Endothelial cell of umbilical vein (primary cell): ENCODE results near the gene XNDC1N. TPM values are rescaled to one million over a fixed set of nuclear protein-coding genes. Genes with fewer than 3 reads are reported as not detected.

ENCODE experiments used
- BruUV-seq: library from RNA; stranded (reverse); fragments of 400-500 nt; replicated peaks from 2 replicates; lab custom pipeline; 2021; lab: Mats Ljungman, UMichigan
- CTCF ChIA-PET: fragments of 300-600, 350-600 bp; sonication (Branson Sonifier 250); formaldehyde crosslinking; loops from one replicate; lab custom pipeline; 2021; ENCODE audit warnings: antibody characterized with exemption, inconsistent platforms; lab: Charles Lee
- POLR2A ChIA-PET: fragments of 300-600, 350-600 bp; sonication (Branson Sonifier 250); formaldehyde crosslinking; loops from one replicate; lab custom pipeline; 2021; ENCODE audit warnings: antibody characterized with exemption, inconsistent platforms; lab: Charles Lee
- DNase-seq: peaks from one replicate; pipeline ENCODE4 v3.0.0-alpha.2; 2011; ENCODE audit warnings: low read depth, low spot score
- FAIRE-seq: peaks from 2 replicates; lab custom pipeline; 2011; peaks lifted over from hg19 to GRCh38; lab: Jason Lieb, UNC
- H2AFZ ChIP-seq: 2 replicates; pipeline ENCODE4 v1.6.0; 2012; ENCODE audit warnings: low read depth, low read length, control low read depth, inconsistent platforms
- H3K27ac ChIP-seq: 2 replicates; pipeline ENCODE4 v1.5.1; 2011; ENCODE audit warnings: low read depth, mild to moderate bottlenecking, control low read depth, low read length, moderate library complexity; ENCODE audit not compliant: insufficient read depth
- H3K27me3 ChIP-seq, 2 experiments: 2 replicates each; pipeline versions ENCODE4 v1.6.0 to v1.6.1; 2011; ENCODE audit warnings: low read length in 2 of 2, mixed read lengths in 1 of 2; ENCODE audit not compliant: control insufficient read depth in 2 of 2, insufficient read depth in 2 of 2
- H3K36me3 ChIP-seq, 2 experiments: 2 replicates in 1 of 2; 3 replicates in 1 of 2; pipeline ENCODE4 v1.5.1; 2011; ENCODE audit warnings: low read length in 2 of 2, mild to moderate bottlenecking in 1 of 2, moderate library complexity in 1 of 2; ENCODE audit not compliant: control insufficient read depth in 2 of 2, insufficient read depth in 2 of 2; ENCODE audit errors: extremely low read depth in 1 of 2
- H3K4me1 ChIP-seq: 3 replicates; pipeline ENCODE4 v1.5.1; 2011; ENCODE audit warnings: mild to moderate bottlenecking, low read length; ENCODE audit not compliant: control insufficient read depth, insufficient read depth; ENCODE audit errors: extremely low read depth
- H3K4me2 ChIP-seq: 2 replicates; pipeline ENCODE4 v1.6.1; 2011; ENCODE audit warnings: low read length, control low read depth, mixed read lengths; ENCODE audit not compliant: insufficient read depth
- H3K4me3 ChIP-seq, 3 experiments: fragments of 200-600 bp in 1 of 3; sonication (generic), shearing (Covaris generic) in 1 of 3; replicated peaks in 1 of 3; 2 replicates each; pipeline ENCODE4 v1.5.1; 2011 to 2016; ENCODE audit warnings: control low read depth in 3 of 3, low read length in 3 of 3, mild to moderate bottlenecking in 2 of 3, inconsistent platforms in 1 of 3, low read depth in 1 of 3, moderate library complexity in 1 of 3; ENCODE audit not compliant: insufficient read depth in 1 of 3
- H3K79me2 ChIP-seq: 2 replicates; pipeline ENCODE4 v1.6.0; 2012; ENCODE audit warnings: low read length, inconsistent platforms; ENCODE audit not compliant: control insufficient read depth, insufficient read depth
- H3K9ac ChIP-seq: replicated peaks from 2 replicates; pipeline ENCODE3; 2011; ENCODE audit warnings: low read length, control low read depth; ENCODE audit not compliant: insufficient read depth; ENCODE audit errors: extremely low read depth
- H3K9me1 ChIP-seq: replicated peaks from 3 replicates; pipeline ENCODE4 v1.6.0; 2011; ENCODE audit warnings: mild to moderate bottlenecking, low read length; ENCODE audit not compliant: control insufficient read depth, insufficient read depth; ENCODE audit errors: extremely low read depth
- H3K9me3 ChIP-seq: replicated peaks from 2 replicates; pipeline ENCODE4 v1.5.1; 2012; ENCODE audit warnings: low read length, inconsistent platforms; ENCODE audit not compliant: control insufficient read depth, insufficient read depth
- H4K20me1 ChIP-seq: replicated peaks from 2 replicates; pipeline ENCODE3; 2011; ENCODE audit warnings: mild to moderate bottlenecking, low read length; ENCODE audit not compliant: control insufficient read depth, insufficient read depth; ENCODE audit errors: extremely low read depth
- EZH2 ChIP-seq: IDR thresholded peaks from 2 replicates; pipeline ENCODE4 v1.6.1; 2012; ENCODE audit warnings: borderline replicate concordance, low read depth, mild to moderate bottlenecking, moderate library complexity, low read length, inconsistent platforms; ENCODE audit not compliant: severe bottlenecking
- FOS ChIP-seq: IDR thresholded peaks from 2 replicates; pipeline ENCODE4 v1.6.1; 2011; ENCODE audit warnings: mild to moderate bottlenecking, low read length, moderate library complexity, borderline replicate concordance; ENCODE audit not compliant: insufficient read depth
- GATA2 ChIP-seq: IDR thresholded peaks from 2 replicates; pipeline ENCODE4 v1.7.0; 2011; ENCODE audit warnings: low read depth, mild to moderate bottlenecking, moderate library complexity, mixed read lengths, low read length; ENCODE audit not compliant: insufficient read length, insufficient read depth
- JUN ChIP-seq: IDR thresholded peaks from 2 replicates; pipeline ENCODE4 v1.6.1; 2011; ENCODE audit warnings: borderline replicate concordance, low read depth; ENCODE audit not compliant: insufficient read length, insufficient read depth
- MAX ChIP-seq: IDR thresholded peaks from 2 replicates; pipeline ENCODE4 v1.6.1; 2011; ENCODE audit not compliant: insufficient read depth, insufficient read length
- MYC ChIP-seq: IDR thresholded peaks from one replicate; pipeline ENCODE4 v1.6.1; 2011; ENCODE audit warnings: mild to moderate bottlenecking, low read depth, low read length
- POLR2A ChIP-seq: IDR thresholded peaks from 2 replicates; pipeline ENCODE4 v1.6.1; 2012; ENCODE audit warnings: low read depth, mild to moderate bottlenecking, control low read depth, low read length
- POLR2AphosphoS5 ChIP-seq: IDR thresholded peaks from 2 replicates; pipeline ENCODE4 v1.6.1; 2012; ENCODE audit warnings: low read depth, mild to moderate bottlenecking, control low read depth, low read length, moderate library complexity; ENCODE audit not compliant: insufficient read depth
- dilution Hi-C: fragments of 300-500 bp; cut with MboI; formaldehyde crosslinking; loops from one replicate; pipeline ENCODE4 v1.15.0; 2019; ENCODE audit warnings: low sequenced_read_pairs; ENCODE audit not compliant: extremely low pct_ligation_motif_present
- intact Hi-C: fragments of 100-400 bp; cut with micrococcal nuclease; formaldehyde crosslinking; loops from one replicate; pipeline ENCODE4 v1.10.0; 2022
- polyA plus RNA-seq, 4 experiments: library from polyadenylated mRNA; depleted of rRNA in 3 of 4; stranded (reverse) in 3 of 4; unstranded in 1 of 4; fragments of >200 nt; gene quantifications; 2 replicates each; pipeline versions ENCODE4 v1.2.1 to v1.2.3, GENCODE V29; 2011 to 2012; ENCODE audit warnings: missing spikeins in 1 of 4
- total RNA-seq: library from RNA; stranded (reverse); gene quantifications from 2 replicates; pipeline ENCODE4 v1.2.3, GENCODE V29; 2021
- TF ChIP-seq, protein P1 (sequence below), 2 donors: IDR thresholded peaks; 1 replicate in 1 of 2; 2 replicates in 1 of 2; pipeline ENCODE4 v1.5.1; 2011; ENCODE audit warnings: low read length in 2 of 2, mild to moderate bottlenecking in 2 of 2, moderate library complexity in 2 of 2, control low read depth in 1 of 2, inconsistent platforms in 1 of 2, low read depth in 1 of 2; ENCODE audit not compliant: insufficient read depth in 1 of 2; ENCODE audit errors: extremely low read depth in 1 of 2

XNDC1N gene
- total and polyA plus RNA-seq, 2 donors (not counting 3 experiments of a cell fraction or from before 2014, with no cell fraction given): 3.5 to 9.0 TPM

DNA sequence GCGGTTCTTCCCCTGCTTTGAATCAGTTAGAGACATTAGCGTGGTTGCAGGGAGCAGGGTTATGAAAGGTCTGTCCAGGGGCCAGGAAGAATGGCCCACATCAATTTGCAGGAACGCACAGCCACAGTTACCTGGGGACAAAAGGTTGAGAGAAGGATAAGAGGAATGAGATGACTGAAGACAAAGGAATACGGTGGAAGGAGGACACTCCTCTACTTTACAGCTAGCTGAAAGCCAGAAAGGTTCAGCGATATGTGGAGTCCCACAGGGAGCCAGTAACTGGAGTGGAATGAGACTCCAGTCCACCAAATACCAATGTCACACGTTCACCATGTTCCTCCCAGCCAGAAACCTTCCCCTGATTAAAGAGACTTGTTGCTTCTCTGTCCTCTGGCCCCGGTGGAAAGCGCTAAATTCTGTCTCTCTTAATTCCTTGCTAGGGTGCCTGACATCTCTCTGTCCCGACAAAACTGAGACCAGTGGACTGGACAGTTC, 10.7 kb downstream of the XNDC1N start:
- Histone ChIP-seq H3K27me3 (no peaks in the 10 kb centered on the region), H3K9ac (no peak overlapping the region), H3K9me3 (no peaks in the 10 kb centered on the region), H3K36me3 (peaks cover 0 to 3% of the 10 kb centered on the region in 2 experiments), H3K4me2 (no peak overlapping the region), H3K4me3 (no peak overlapping the region), H4K20me1 (no peaks in the 10 kb centered on the region), H3K27ac (no peak overlapping the region), H3K4me1 (no peaks in the 10 kb centered on the region), H3K79me2 (no peaks in the 10 kb centered on the region), H3K9me1 (no peaks in the 10 kb centered on the region), H2AFZ (no peak overlapping the region)
- TF ChIP-seq JUN: no peak
- no peak for TF ChIP-seq MAX
- no peak for TF ChIP-seq GATA2
- TF ChIP-seq, protein P1, sequence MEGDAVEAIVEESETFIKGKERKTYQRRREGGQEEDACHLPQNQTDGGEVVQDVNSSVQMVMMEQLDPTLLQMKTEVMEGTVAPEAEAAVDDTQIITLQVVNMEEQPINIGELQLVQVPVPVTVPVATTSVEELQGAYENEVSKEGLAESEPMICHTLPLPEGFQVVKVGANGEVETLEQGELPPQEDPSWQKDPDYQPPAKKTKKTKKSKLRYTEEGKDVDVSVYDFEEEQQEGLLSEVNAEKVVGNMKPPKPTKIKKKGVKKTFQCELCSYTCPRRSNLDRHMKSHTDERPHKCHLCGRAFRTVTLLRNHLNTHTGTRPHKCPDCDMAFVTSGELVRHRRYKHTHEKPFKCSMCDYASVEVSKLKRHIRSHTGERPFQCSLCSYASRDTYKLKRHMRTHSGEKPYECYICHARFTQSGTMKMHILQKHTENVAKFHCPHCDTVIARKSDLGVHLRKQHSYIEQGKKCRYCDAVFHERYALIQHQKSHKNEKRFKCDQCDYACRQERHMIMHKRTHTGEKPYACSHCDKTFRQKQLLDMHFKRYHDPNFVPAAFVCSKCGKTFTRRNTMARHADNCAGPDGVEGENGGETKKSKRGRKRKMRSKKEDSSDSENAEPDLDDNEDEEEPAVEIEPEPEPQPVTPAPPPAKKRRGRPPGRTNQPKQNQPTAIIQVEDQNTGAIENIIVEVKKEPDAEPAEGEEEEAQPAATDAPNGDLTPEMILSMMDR (IDR thresholded peaks at IDR 0.05; ENCODE audit: extremely low read depth in 1 of 2, insufficient read depth in 1 of 2, low read depth in 1 of 2, low read length in 2 of 2): no peak
- TF ChIP-seq EZH2: no peak
- no peak for TF ChIP-seq FOS
- no peak for TF ChIP-seq POLR2AphosphoS5
- TF ChIP-seq POLR2A: no peak
- no peak for TF ChIP-seq MYC
- no peak for FAIRE-seq
- intact Hi-C loops: no loop called here
- ChIA-PET POLR2A (no interaction called here), CTCF (no interaction called here)
- dilution Hi-C loops: no loop called here
- DNase-seq: no peak
- no TSS peak for BruUV-seq
